ENCODE results near the gene SLC9A7.

SLC9A7 gene

GRCh38 chrX:46626566-46626965, 132.4 kb downstream of the SLC9A7 start:
- no peak overlapping the region for H2AFZ ChIP-seq (ENCODE audit: low read depth)
- no peaks in the 10 kb centered on the region for H3K79me2 ChIP-seq (ENCODE audit: insufficient read depth, low read depth)
- no peak for TF ChIP-seq CTCF (conservative IDR thresholded peaks at IDR 0.05; ENCODE audit: low read depth, low read length)
- no peak overlapping the region for H3K27ac ChIP-seq
- H3K9ac ChIP-seq, result no peak overlapping the region
- H4K20me1 ChIP-seq (ENCODE audit: insufficient read depth), result no peaks in the 10 kb centered on the region
- no peak overlapping the region for H3K4me2 ChIP-seq
- H3K4me1 ChIP-seq (ENCODE audit: low read depth, poor library complexity, severe bottlenecking), result peaks cover 32% of the 10 kb centered on the region
- H3K27me3 ChIP-seq (ENCODE audit: insufficient read depth, low read depth), result no peaks in the 10 kb centered on the region
- H3K4me3 ChIP-seq (IDR thresholded peaks at IDR 0.05; ENCODE audit: insufficient read depth, low read depth, low read length), result no peak overlapping the region
- no peaks in the 10 kb centered on the region for H3K36me3 ChIP-seq (ENCODE audit: insufficient read depth)

DNA sequence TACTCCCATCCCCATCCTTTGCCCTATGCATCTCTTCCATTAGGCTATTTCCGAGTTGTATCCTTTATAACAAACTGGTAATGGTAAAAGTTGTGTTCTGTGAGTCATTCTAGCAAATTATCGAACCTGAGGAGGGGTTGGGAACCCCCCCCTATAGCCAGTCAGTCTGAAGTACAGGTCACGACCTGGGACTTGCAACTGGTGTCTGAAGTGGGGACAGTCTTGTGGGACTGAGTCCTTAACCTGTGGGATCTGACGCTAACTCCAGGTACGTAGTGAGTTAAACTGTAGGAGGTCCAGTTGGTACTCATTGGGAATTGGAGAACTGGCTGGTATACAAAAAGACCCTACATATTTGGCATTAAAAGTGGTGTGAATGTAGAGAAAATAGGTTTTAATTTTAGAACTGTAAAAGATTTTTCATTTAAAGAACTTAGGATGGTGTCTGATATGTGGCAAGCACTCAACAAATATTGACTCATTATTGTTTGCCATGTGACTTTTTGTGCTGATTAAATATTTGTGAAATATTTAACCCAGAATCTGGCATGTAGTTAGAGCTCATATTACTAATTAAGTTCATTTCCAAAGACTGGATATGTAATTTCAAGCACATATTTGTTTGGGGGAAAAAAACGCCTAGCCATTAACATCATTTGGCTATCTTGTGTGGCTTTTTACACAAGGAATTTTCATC, 134.7 kb downstream of the SLC9A7 start:
- H2AFZ ChIP-seq (ENCODE audit: low read depth), result no peak overlapping the region
- H3K27me3 ChIP-seq (ENCODE audit: insufficient read depth, low read depth), result no peaks in the 10 kb centered on the region
- no peaks in the 10 kb centered on the region for H3K36me3 ChIP-seq (ENCODE audit: insufficient read depth)
- H4K20me1 ChIP-seq (ENCODE audit: insufficient read depth), result no peaks in the 10 kb centered on the region
- H3K4me3 ChIP-seq (IDR thresholded peaks at IDR 0.05; ENCODE audit: insufficient read depth, low read depth, low read length), result no peak overlapping the region
- H3K9ac ChIP-seq, result no peak overlapping the region
- no peak overlapping the region for H3K27ac ChIP-seq
- peaks cover 18% of the 10 kb centered on the region for H3K4me1 ChIP-seq (ENCODE audit: low read depth, poor library complexity, severe bottlenecking)
- TF ChIP-seq CTCF (conservative IDR thresholded peaks at IDR 0.05; ENCODE audit: low read depth, low read length), result no peak
- no peaks in the 10 kb centered on the region for H3K79me2 ChIP-seq (ENCODE audit: insufficient read depth, low read depth)
- H3K4me2 ChIP-seq, result no peak overlapping the region

- Histone ChIP-seq H3K36me3 (ENCODE audit: insufficient read depth) (no peaks in the 10 kb centered on the region), H3K27ac (no peak overlapping the region), H4K20me1 (ENCODE audit: insufficient read depth) (no peaks in the 10 kb centered on the region), H3K4me3 (IDR thresholded peaks at IDR 0.05; ENCODE audit: insufficient read depth, low read depth, low read length) (no peak overlapping the region), H3K4me2 (no peak overlapping the region), H3K27me3 (ENCODE audit: insufficient read depth, low read depth) (no peaks in the 10 kb centered on the region), H3K9ac (no peak overlapping the region), H3K79me2 (ENCODE audit: insufficient read depth, low read depth) (no peaks in the 10 kb centered on the region), H2AFZ (ENCODE audit: low read depth) (no peak overlapping the region), H3K4me1 (ENCODE audit: low read depth, poor library complexity, severe bottlenecking) (no peaks in the 10 kb centered on the region)
- no peak for TF ChIP-seq CTCF (conservative IDR thresholded peaks at IDR 0.05; ENCODE audit: low read depth, low read length)
Measured at GRCh38 chrX:46621572-46621971, 137.3 kb downstream of the SLC9A7 start.

- TF ChIP-seq CTCF (conservative IDR thresholded peaks at IDR 0.05; ENCODE audit: low read depth, low read length), result no peak
- H3K27me3 ChIP-seq (ENCODE audit: insufficient read depth, low read depth), result no peaks in the 10 kb centered on the region
- H4K20me1 ChIP-seq (ENCODE audit: insufficient read depth), result no peaks in the 10 kb centered on the region
- no peaks in the 10 kb centered on the region for H3K36me3 ChIP-seq (ENCODE audit: insufficient read depth)
- H3K79me2 ChIP-seq (ENCODE audit: insufficient read depth, low read depth), result no peaks in the 10 kb centered on the region
- no peaks in the 10 kb centered on the region for H3K4me1 ChIP-seq (ENCODE audit: low read depth, poor library complexity, severe bottlenecking)
- no peak overlapping the region for H3K27ac ChIP-seq
- no peak overlapping the region for H3K4me2 ChIP-seq
- H3K4me3 ChIP-seq (IDR thresholded peaks at IDR 0.05; ENCODE audit: insufficient read depth, low read depth, low read length), result no peak overlapping the region
- no peak overlapping the region for H3K9ac ChIP-seq
- H2AFZ ChIP-seq (ENCODE audit: low read depth), result no peak overlapping the region
Measured at GRCh38 chrX:46620505-46620904, 138.4 kb downstream of the SLC9A7 start.

Data from KMS-11 (cell line).